HUDEP-2 (cell line): ENCODE results near the gene EPDR1.
A peak's percentile ranks its signal among the peaks of the same experiment; 100 is the strongest.

Experiments
- DNase-seq, 76 experiments: peaks; one replicate each; lab custom pipeline; 2025; ENCODE audit not compliant: unreplicated experiment in 76 of 76; lab: John Stamatoyannopoulos, UW

The EPDR1 gene

GRCh38 chr7:37920305-37920848 is at the start of gene EPDR1:
TSS of gene EPDR1 (plus strand) at chr7:37920640. CDS start at chr7:37920940, 300 bp downstream.
- peak in 74 of 76 experiments; percentile 29 to 95 (median 74) for DNase-seq

GRCh38 chr7:37882086-37882485 is 38.4 kb upstream of the EPDR1 start:
- no peak for DNase-seq

- no peak for DNase-seq
These were observed 27.1 kb upstream of the EPDR1 start for GRCh38 chr7:37893359-37893758.

- no peak for DNase-seq
These were observed 25.8 kb upstream of the EPDR1 start for GRCh38 chr7:37894671-37895070.

GRCh38 chr7:37899712-37900247 is 20.7 kb upstream of the EPDR1 start:
- DNase-seq: no peak

- peak in 5 of 76 experiments; percentile 6 to 14 (median 11) for DNase-seq
These were observed 19.1 kb upstream of the EPDR1 start for GRCh38 chr7:37901236-37901827.

GRCh38 chr7:37901890-37902524 is 18.4 kb upstream of the EPDR1 start:
- DNase-seq: no peak

- no peak for DNase-seq
These were observed 12.1 kb upstream of the EPDR1 start for GRCh38 chr7:37908221-37908788.

GRCh38 chr7:37912756-37913155 is 7.7 kb upstream of the EPDR1 start:
- no peak for DNase-seq

- peak in 1 of 76 experiments; percentile 1 for DNase-seq
These were observed 5.0 kb upstream of the EPDR1 start for GRCh38 chr7:37915438-37915837.

- DNase-seq: peak in 1 of 76 experiments; percentile 23
These were observed 4.3 kb upstream of the EPDR1 start for GRCh38 chr7:37916017-37916672.

GRCh38 chr7:37916673-37917660 is 3.5 kb upstream of the EPDR1 start, which contains the start of gene SFRP4:
TSS of gene SFRP4 (minus strand) at chr7:37916817. CDS start at chr7:37916537, 280 bp downstream.
- peak in 47 of 76 experiments; percentile 7 to 66 (median 36) for DNase-seq

GRCh38 chr7:37918526-37918925 is 1.9 kb upstream of the EPDR1 start:
- no peak for DNase-seq

- peak in 74 of 76 experiments; percentile 18 to 90 (median 70) for DNase-seq
These were observed 687 bp downstream of the EPDR1 start for GRCh38 chr7:37920849-37921805.

- peak in 4 of 76 experiments; percentile 19 to 30 (median 24) for DNase-seq
These were observed 1.4 kb downstream of the EPDR1 start for GRCh38 chr7:37921876-37922275.

- DNase-seq: no peak
These were observed 3.6 kb downstream of the EPDR1 start for GRCh38 chr7:37923996-37924395.

- DNase-seq: no peak
These were observed 4.1 kb downstream of the EPDR1 start for GRCh38 chr7:37924491-37925041.

- DNase-seq: no peak
These were observed 5.2 kb downstream of the EPDR1 start for GRCh38 chr7:37925620-37926019.
